Ovary (tissue), 9 donors: ENCODE measurements around the gene LACTB. TPM values are rescaled to one million over a fixed set of nuclear protein-coding genes. Genes with fewer than 3 reads are reported as not detected.
A peak's percentile ranks its signal among the peaks of the same experiment; 100 is the strongest.

Source experiments
- DNase-seq, 5 donors: peaks; one replicate each; pipeline ENCODE4 v3.0.0-alpha.2; 2019 to 2020
- H3K27ac ChIP-seq, 2 donors: fragments of 200-600 bp; one replicate each; pipeline versions ENCODE4 v1.5.1 to v1.8.0; 2019 to 2022
- H3K27me3 ChIP-seq: fragments of 200-600 bp; one replicate; pipeline ENCODE4 v1.8.0; 2022
- H3K36me3 ChIP-seq: fragments of 200-600 bp; sonication (generic); one replicate; pipeline ENCODE4 v1.5.1; 2019
- H3K4me1 ChIP-seq: one replicate; pipeline ENCODE4 v1.8.1; 2013; ENCODE audit warnings: mild to moderate bottlenecking, moderate library complexity; ENCODE audit not compliant: insufficient read depth
- H3K4me3 ChIP-seq: fragments of 200-600 bp; sonication (generic); one replicate; pipeline ENCODE4 v1.5.1; 2017
- H3K9me3 ChIP-seq, 2 donors: fragments of 200-600 bp in 1 of 2; sonication (generic) in 1 of 2; one replicate each; pipeline versions ENCODE4 v1.5.1 to v1.8.1; 2013 to 2019; ENCODE audit warnings: mild to moderate bottlenecking in 1 of 2, moderate library complexity in 1 of 2
- CTCF ChIP-seq, 3 donors: fragments of 450-650 bp in 2 of 3; fragments of 200-600 bp in 1 of 3; IDR thresholded peaks; one replicate each; pipeline versions ENCODE4 v1.5.1 to v1.8.0; 2016 to 2022; ENCODE audit warnings: antibody characterized with exemption in 3 of 3, mild to moderate bottlenecking in 1 of 3
- EP300 ChIP-seq: sonication (generic); formaldehyde crosslinking; IDR thresholded peaks from one replicate; pipeline ENCODE4 v1.6.1; 2017; ENCODE audit warnings: antibody characterized with exemption
- POLR2A ChIP-seq: fragments of 450-650 bp; IDR thresholded peaks from one replicate; pipeline ENCODE4 v1.6.1; 2017; ENCODE audit warnings: antibody characterized with exemption, mild to moderate bottlenecking, moderate library complexity
- WGBS, 3 donors: extraction: QIAGEN DNeasy Blood & Tissue Kit in 1 of 3; methylation state at CpG; one replicate each; pipeline versions ENCODE4 v1.1.5 to v1.1.7; 2013 to 2017; 5-methylcytosine and 5-hydroxymethylcytosine counted together
- intact Hi-C, 4 donors: fragments of 100-400 bp; cut with DNase I; formaldehyde crosslinking; loops; one replicate each; pipeline versions ENCODE4 v1.11.0 to v1.15.1; 2022 to 2023
- polyA plus RNA-seq, 2 donors: library from polyadenylated mRNA; stranded (reverse); fragments of 200-250 nt in 1 of 2; fragments of 350-450 nt in 1 of 2; fragmentation: Illumina TruSeq in 1 of 2; extraction: RNeasy Lipid Tissue Mini Kit (QIAGEN cat#74804) in 1 of 2; gene quantifications; one replicate each; pipeline ENCODE4 v1.2.3, GENCODE V29; 2013 to 2014
- total RNA-seq, 7 donors: library from RNA; depleted of rRNA in 2 of 7; stranded (reverse); fragments of >200 nt in 2 of 7; fragmentation: NEBNext Ultra II Directional in 3 of 7; extraction: Animal tissue kit (Norgen Biotek cat#: 25700) in 3 of 7; gene quantifications; one replicate each; pipeline versions ENCODE4 v1.1.0 to v1.2.4, GENCODE V29; 2016 to 2023
- donor health status: DM: no; HTN: no; CAD: no; lungs with moderate emphysema.
- donor health status: DM: no; HTN: no; CAD: no.
- donor health status: Bipolar disorder and iron deficiency.
- donor health status: DM: yes; HTN: yes; CAD: no.
- donor health status: DM: no; HTN: no; CAD: no.
- donor health status: DM: yes; HTN: yes; CAD: no.

The LACTB gene
- total and polyA plus RNA-seq, 9 donors: 7.5 to 27.9 (median 10.4) TPM

- TF ChIP-seq EP300 (no peak), POLR2A (no peak), CTCF (IDR thresholded peaks at IDR 0.05) (no peak)
- no peak overlapping the region for H3K27ac ChIP-seq
- H3K4me1 ChIP-seq: no peaks in the 10 kb centered on the region
- H3K4me3 ChIP-seq: no peak overlapping the region
- intact Hi-C loops: no loop called here
- H3K27me3 ChIP-seq: no peaks in the 10 kb centered on the region
- H3K9me3 ChIP-seq: no peaks in the 10 kb centered on the region
- H3K36me3 ChIP-seq: no peaks in the 10 kb centered on the region
- 84 to 86% (median 85%) methylated on average over 3 of the region's 3 CpGs for WGBS, 3 donors
- no peak for DNase-seq
These were observed 2.8 kb upstream of the LACTB start for GRCh38 chr15:63118854-63119253.

- Histone ChIP-seq H3K9me3 (no peaks in the 10 kb centered on the region), H3K27me3 (no peaks in the 10 kb centered on the region), H3K36me3 (no peaks in the 10 kb centered on the region), H3K27ac (peak overlapping the region; percentile 75 to 84), H3K4me3 (peak overlapping the region; percentile 96), H3K4me1 (no peaks in the 10 kb centered on the region)
- TF ChIP-seq POLR2A (no peak), CTCF (IDR thresholded peaks at IDR 0.05) (peak in 1 of 3 donors; percentile 6), EP300 (no peak)
- peak; percentile 69 to 89 (median 81) for DNase-seq
- intact Hi-C loops: no loop called here
- WGBS, 3 donors: 1 to 2% (median 1%) methylated on average over 52 to 59 of the region's 59 CpGs
These were observed 578 bp downstream of the LACTB start for GRCh38 chr15:63122002-63122875.

GRCh38 chr15:63124506-63124905 is 2.8 kb downstream of the LACTB start:
- H3K9me3 ChIP-seq: no peaks in the 10 kb centered on the region
- H3K36me3 ChIP-seq: no peaks in the 10 kb centered on the region
- no peak overlapping the region for H3K4me3 ChIP-seq
- no peak overlapping the region for H3K27ac ChIP-seq
- WGBS, 3 donors: 97 to 98% (median 98%) methylated on average over 9 of the region's 9 CpGs
- intact Hi-C loops: no loop called here
- DNase-seq: no peak
- no peak for TF ChIP-seq CTCF (IDR thresholded peaks at IDR 0.05)
- no peak for TF ChIP-seq POLR2A
- TF ChIP-seq EP300: no peak
- no peaks in the 10 kb centered on the region for H3K27me3 ChIP-seq
- H3K4me1 ChIP-seq: no peaks in the 10 kb centered on the region

- Histone ChIP-seq H3K9me3 (no peaks in the 10 kb centered on the region), H3K4me1 (no peaks in the 10 kb centered on the region), H3K27ac (no peak overlapping the region), H3K4me3 (no peak overlapping the region), H3K36me3 (no peaks in the 10 kb centered on the region), H3K27me3 (no peaks in the 10 kb centered on the region)
- no peak for TF ChIP-seq POLR2A
- no peak for TF ChIP-seq EP300
- no peak for TF ChIP-seq CTCF (IDR thresholded peaks at IDR 0.05)
- WGBS, 3 donors: 74 to 85% (median 81%) methylated on average over 3 of the region's 3 CpGs
- no peak for DNase-seq
- intact Hi-C loops: no loop called here
These were observed 5.1 kb downstream of the LACTB start for GRCh38 chr15:63126726-63127125.
